IPS DF 4.7 (cell line): ENCODE data around the gene GPD2.
"Not testable (repeated sequence)": the region's sequence is repeated elsewhere in the genome, so short reads cannot be mapped to it uniquely, and the experiment has no call there.

Experiments used
- DNase-seq: peaks from one replicate; pipeline ENCODE4 v3.0.0-alpha.2; 2013; ENCODE audit warnings: low spot score; ENCODE audit errors: extremely low read depth

Gene GPD2

DNA sequence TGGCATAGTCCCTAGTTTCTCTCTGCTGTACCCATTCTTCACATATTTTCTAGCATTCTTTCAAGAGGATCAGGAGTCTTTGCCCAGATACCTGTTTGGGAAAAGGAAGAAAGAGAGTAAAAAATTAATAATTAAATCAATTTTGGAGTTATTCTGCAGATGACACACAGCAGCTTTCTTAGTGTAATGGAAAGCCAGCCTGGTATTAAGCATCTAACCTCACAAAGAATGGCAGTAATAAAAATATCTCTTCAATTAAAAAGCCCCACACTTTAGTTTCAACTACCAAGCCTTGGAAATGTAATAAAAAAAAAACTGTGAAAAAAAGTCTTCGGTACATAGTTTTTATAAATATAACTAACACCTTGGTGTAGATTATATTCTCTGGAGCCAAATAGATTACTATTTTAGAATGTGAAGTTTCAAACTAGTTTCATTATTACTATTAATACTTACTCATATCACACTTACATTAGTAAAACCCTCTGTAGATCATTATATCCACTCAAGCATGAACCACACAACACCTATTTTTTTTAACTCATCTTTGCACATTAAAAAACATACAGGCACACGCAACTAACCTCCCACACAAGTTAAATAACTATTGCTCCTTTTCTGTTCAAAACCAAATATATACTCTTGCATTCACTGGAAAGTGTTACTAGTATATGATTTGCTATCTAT lies 90.9 kb downstream of the GPD2 start:
- DNase-seq, result no peak

DNA sequence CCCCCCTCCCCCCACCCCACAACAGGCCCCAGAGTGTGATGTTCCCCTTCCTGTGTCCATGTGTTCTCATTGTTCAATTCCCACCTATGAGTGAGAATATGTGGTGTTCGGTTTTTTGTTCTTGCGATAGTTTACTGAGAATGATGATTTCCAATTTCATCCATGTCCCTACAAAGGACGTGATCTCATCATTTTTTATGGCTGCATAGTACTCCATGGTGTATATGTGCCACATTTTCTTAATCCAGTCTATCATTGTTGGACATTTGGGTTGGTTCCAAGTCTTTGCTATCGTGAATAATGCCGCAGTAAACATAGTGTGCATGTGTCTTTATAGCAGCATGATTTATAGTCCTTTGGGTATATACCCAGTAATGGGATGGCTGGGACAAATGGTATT lies 92.4 kb downstream of the GPD2 start:
- not testable (repeated sequence) for DNase-seq

DNA sequence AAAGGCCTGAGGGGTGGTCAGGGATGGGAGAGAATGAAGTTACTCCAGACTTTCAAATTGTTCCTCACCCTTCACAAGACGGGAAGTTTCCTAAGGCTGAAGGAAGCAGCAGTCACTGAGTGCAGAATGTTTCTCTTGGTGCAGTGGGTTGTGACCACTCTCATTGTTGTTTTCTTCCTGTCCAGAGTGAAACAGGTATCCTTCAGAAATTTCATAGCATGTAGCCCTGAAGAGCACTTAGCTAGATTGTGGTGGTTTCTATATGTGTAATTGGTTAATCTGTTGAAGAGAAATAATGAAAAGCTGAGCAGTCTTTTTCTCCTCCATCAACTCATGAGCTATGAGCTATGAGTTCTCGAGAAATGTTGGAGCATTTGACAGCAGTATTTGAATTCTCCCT lies 96.8 kb downstream of the GPD2 start:
- DNase-seq, result no peak

DNA sequence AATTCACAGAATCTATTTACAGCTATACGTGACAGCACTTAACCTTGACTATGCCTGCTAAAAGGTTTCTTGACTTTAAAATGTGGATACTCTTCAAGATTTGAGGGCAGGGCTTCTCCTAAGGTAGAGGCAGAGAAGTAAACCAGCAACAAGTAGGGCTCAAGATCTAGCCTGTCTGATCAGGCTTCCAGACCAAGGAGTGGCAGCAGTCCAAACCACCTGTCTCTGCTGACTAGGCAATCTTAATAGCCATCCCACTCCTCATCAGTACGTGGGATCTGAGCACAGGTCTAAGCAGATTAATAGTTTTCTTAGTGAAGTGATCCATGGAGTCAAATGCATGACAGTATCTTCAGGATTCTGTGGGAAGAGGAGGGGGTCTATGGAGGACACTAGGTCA lies 100.4 kb downstream of the GPD2 start:
- DNase-seq, result no peak

DNA sequence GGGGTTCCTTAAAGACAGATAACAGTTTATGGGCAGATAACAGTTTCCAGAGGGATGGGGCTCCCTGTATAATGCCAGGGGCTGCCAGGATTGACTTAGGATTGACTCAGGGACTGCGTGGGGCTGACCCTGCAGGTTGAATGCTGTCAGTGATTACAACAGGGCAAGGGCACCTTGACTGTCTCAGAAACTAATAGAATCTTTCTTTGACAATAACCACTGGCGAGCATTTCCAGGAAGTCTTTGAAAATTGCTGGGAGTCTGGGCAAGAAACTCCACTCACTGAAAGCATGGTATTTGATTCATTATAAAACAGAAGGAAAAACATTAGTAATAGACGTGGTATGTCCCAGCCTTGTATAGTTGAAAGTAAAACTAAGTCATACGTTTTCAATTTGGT lies 101.0 kb downstream of the GPD2 start:
- no peak for DNase-seq

DNA sequence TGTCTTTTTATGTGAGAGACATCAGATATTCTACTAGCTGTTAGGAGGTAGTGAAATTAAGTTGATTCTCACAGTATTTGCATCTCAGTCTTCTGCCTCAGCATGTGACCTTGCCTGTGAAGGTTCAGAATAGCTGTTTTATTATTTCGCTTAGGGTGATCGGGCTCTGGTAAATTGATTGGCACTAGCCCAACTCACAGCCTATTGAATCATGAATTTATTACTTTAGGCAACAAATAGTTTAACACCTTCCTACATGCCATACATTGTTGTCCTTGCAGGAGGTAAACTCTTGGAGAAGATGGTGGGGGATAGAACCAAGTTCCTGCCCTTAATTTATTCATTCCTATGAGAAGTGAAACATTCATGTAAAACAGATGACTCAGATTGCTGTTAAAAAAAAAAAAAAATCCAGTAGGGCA lies 101.9 kb downstream of the GPD2 start:
- DNase-seq, result no peak

DNA sequence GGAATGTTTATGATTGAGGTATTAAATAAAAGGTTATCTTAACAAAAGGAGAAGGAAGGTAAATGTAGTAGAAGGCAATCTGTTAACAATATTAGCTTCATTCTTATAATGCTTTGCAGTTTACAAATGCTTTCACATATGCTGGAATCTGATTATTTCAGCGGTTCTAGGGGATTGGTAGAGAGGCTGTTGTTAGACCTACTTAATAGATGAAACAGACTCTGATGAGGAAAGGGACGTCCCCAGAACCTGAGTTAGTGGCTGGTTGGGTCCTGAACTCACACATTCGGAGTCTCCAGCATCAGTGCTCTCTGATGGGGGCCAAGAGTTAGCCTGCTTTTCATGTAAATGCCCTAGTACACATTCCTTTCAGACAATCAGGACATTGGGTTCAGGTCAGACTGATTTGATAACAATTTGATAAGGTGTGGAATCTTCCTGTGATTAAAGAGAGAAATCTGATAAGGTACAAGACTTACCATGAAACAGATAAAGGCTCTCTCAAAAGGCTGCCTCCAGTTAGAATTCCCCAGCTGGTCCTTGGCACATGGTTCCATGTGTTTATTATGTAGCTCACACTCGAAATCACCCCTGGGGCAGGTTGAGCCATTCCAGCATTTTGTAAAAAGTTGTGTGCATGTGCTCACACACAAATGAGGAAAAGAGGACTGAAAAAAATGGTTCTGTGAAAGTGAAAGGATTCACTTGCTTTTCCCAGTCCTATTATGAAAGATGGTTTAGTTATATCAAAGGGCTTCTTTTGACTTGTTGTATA lies 103.1 kb downstream of the GPD2 start:
- no peak for DNase-seq

DNA sequence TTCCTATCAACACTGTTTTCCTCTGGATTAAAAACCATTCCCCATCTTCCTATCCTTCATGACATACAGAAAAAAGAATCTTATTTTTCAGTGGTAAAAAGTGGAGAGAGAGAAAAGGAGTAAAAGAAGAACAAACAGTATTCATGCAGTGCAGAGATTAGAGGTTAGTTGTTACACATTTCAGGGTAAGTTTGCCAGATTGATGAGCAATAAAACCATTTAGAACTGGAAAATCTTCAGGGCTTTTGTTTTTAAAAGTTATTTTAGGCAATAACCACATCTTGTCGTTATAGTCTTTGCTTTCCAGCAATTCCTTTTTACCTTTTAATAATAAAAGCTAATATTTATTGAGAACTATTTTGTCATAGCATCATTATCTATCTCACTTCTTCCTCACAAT lies 104.5 kb downstream of the GPD2 start:
- no peak for DNase-seq

DNA sequence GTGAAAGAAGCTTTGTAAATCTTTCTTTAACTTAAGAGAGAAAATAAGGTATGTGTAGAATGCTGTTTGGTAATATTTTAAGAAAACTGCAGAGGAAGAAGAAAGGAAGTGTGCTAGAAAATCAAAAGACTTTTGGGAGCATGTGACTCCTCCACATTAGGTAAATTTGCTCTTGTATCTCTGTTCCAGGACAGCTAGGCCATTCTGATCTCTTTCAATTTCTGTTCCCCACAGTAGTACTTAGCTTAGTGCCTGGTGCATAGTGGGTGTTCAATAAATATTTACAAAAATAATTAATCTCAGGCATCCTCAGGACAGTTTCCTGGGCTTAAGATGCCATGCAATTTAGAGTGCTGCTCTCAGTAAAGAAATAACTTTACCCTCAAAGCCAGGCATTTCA lies 105.0 kb downstream of the GPD2 start:
- DNase-seq, result no peak

DNA sequence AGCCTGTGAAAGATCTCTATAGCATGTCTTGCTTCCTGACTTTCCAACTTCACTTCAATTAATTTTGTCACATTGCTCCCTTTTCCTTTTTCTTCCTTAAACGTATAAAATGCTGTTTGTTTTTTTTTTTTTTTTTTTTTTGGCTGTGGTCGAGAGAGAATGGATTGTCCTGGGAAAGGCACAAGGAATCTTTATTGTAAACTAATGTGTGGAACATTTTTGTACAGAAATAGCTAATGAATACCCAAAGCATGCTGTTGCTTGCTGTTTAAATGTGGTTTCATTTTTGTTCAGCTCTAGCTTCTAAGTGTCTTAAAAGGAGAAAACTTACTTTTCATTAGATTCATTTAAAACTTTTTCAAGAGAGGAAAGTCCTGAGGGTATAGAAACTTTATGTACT lies 105.5 kb downstream of the GPD2 start:
- no peak for DNase-seq

DNA sequence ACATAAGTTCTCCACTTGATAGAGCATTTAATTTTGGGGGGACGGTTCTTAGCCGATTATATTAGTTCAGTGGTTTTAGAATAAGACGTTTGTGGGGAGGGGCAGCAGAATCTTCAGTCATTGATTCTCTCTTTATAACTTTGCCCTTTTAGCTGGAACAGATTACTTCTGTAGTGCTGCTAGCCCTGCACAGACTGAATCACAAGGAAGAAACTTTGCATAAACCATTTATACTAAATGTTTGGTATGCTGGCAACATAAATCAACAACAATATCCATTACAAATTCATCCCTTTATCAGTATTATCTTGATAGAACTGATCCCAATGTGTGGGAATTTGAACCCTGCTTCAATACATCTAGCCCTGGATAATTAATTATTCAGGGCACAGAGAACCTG lies 112.2 kb downstream of the GPD2 start:
- no peak for DNase-seq

DNA sequence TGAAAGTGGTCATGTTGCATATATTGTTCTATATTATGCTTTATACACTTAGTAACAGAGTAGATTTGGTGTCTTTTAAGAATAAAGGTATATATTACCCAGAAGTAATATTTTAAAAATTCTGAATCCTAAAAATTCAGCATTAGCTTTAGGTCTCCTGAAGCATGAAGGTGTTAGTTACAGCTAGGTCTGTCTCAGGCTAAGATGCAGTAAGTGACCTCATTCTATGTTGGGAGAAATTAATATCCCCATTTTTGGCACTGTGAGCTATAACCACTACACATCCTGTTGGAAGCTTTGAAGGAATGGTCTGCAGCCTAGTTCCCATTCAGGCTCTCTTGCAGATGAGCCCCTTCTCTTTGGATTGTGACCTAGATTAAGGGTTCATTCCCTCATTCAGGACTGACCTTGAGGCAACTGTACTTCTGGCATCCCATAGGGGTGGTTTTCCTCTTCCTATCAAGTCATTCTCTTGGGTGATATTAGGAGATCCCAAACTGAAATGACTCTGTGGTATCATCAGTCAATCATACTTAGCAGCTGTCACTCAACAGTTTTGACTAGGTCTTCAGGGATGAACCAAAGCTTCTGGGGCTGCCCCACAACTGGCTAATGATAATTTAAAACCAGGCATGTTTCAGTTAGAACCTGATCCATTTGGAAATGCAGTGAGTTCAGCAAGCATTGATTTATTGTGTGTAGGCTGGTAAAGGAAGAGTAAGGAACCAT lies 117.7 kb downstream of the GPD2 start:
- DNase-seq, result no peak

DNA sequence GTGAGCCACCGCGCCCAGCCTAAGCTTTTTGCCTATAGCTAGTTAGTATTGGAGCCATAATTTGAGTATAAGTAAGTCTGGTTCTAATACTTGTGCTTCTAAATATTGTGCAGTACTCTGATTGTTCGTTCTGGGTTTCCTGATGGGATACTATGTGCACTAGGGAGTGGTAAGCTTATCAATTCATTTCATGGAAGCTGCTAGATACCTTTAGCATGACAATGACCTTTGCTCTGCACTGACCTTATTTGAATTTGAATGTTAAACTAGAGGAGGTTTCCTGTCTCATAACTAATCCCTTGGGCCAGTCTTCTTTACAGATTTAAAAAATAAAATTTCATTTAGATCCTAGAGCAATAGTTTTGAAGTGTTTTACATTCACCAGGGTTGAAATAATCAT lies 125.1 kb downstream of the GPD2 start:
- DNase-seq, result no peak

DNA sequence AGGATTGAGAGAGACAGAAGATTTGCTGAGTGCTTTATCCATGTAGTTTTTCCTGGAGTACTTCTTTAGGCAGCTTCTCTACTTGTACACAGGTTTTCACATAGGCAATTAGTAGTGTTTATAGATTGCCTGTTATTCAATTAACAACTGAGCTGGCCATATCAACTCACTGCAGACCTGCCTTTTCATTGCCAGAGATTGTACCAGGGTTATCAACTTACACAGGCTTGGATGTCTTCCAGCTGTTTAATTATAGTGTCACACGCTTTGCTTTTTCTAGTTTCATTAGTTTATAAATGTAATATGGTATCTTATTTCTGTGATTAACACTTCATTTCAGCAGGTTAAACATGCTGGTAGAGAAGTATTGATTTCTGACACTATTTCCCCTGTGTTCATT lies 125.9 kb downstream of the GPD2 start:
- DNase-seq, result no peak

DNA sequence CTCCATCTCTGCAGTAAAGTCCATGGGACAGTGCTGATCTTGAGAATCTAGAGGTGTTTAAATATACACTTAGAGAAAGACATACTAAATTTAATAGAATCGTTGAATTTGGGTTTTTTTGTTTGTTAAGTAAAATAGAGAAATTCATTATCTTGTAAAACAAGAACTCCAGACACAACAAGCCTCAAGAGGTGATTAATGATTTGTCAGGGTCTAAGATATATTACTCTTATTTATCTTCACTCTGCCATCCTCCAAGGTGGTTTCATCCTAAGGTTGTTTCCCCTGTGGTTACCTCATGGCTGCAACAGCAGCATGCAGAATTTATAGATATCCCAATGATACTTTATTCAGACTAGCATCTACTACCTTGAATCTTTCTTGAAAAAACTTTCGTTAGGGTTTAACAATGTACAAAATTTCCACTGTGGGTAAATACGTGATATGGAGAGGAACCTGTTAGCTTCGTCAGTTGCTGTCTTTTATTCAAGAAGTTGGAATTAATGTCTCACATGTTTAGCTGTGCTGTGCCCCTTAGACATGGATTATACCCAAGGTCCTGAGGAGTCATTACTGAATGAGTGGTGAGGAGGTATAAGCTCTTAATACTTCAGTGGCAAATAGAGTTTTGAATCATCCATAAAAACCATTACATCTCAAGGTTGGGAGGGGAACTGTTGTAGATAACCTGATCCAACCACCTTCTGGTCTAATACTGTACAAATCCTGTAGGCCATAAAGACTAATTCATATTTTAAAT lies 128.0 kb downstream of the GPD2 start:
- DNase-seq, result no peak

DNA sequence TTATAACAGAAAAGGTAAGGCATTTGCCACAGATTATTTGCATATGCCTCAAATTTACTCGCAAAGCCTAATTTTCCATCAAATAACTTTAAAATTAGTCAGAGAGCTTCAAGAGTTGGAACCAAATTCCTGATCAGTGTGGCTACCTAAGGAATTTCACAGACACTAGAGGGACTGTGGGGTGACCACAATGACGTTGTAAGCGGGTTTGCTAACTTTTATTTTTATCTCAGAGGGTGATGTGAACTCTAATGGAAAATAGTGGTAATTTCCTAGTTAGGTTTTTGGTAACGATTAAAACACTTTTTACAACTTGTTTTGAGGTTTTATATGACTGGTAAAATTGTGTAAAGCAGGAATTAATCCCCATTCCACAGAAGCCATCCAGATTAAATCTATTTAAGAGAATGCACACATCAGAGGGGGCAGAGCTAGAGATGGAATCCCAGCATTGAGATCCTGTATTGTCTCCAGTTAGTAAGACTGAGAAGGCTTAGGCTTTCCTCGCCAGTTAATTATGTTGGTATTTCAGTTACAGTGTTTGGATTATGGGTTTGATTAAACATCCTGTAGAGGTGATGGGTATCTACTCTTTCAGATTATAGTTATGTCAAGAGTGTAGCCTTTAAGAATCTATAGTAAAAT lies 129.0 kb downstream of the GPD2 start:
- DNase-seq, result no peak

DNA sequence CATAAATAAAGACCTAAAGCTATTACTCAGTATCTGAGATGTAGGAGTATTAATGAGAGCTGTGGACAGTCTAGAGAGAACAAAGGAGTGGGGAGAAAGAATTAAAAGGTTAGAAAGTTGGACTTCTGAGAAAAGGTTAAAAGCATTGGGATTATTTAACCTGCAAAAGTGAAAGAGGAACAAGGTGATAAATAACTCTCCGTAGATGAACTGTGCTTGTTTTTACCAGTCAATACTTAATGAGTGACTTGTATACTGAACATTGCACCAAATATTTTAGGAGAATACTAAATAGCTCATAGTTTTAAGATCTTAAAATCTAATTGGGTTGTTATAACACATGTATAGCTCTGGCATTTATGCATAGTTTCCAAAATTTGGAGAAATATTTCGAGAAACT lies 137.5 kb downstream of the GPD2 start:
- no peak for DNase-seq

DNA sequence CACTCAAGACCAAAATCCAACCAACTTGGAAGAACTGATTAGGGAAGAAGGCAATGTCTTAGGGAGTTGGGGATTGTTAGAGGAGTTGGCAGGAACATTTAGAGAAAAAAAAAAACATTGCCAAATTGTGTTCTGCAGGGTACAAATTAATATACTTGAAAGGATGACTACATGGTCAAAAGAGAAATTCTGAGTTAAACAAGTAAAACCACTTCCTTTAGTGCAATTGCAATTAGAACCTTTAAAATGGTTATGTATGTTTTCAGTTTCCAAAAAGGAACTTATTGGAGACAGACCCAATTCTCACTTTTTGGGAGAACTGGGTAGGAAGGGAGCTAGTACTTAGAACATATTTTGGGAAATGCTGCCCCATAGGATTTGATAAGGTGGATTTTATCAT lies 137.9 kb downstream of the GPD2 start:
- no peak for DNase-seq

DNA sequence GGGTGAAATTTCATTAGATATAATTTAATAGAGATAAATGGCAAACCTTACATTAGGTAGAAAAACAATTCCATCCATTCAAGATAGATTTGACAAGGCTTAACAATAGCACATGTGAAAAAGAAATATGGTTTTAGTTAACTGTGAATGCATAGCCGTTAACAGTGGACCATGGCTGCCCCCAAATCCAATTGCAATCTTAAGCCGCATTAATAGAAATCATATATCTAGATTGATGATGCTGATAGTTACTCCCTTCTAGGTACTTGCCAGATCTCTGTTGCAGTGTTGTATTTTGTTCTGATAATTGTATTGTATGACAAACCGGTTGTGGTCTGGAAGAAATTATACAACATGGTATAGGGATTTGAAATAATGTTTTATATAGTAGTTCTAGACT lies 139.8 kb downstream of the GPD2 start:
- DNase-seq, result no peak

DNA sequence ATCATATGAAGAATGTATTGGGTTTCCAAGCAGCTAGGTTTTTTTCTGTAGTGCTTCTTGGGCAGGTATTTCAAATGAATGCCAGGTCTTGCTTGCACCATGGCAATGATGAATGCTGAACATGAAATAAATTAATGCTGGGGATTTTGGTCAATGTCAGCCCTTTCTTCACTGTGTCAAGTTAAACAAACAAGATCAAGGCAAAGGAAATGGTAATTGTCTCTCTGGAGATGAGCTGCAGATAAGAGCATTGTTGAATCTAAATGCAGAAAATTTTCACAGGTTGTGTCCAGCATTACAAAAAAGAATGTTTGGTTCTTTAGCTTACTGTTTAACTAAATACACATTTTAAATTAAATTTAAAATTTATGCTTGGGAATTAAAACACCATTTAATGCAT lies 144.3 kb downstream of the GPD2 start:
- DNase-seq, result no peak

DNA sequence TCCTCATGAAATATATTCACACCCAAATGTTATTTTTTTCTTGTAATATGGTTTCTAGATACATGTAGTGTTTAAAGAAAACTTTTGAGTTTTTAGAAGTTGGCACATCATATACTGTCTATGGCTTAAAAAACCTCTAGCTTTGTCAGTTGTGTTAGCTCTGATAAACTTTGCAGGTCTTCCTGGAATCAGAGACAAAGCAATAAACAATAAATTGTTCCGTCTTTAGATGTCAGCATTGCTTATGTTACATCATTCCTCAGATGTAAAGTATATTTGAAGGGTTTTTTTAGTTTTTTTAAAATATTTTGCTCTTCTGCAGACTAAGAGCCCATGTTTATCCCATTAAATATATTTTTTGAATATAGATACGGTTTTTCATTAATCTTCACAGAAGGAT lies 145.1 kb downstream of the GPD2 start:
- DNase-seq, result no peak
